Neutrophil (primary cell): ENCODE results near the gene HFM1.

Experiments
- H3K27ac ChIP-seq: fragments of 200-600 bp; sonication (generic); 2 replicates; pipeline ENCODE4 v1.5.1; 2016; ENCODE audit warnings: mild to moderate bottlenecking, moderate library complexity
- H3K27me3 ChIP-seq: fragments of 200-600 bp; sonication (generic); 2 replicates; pipeline ENCODE4 v1.6.0; 2016; ENCODE audit warnings: mild to moderate bottlenecking
- H3K36me3 ChIP-seq: fragments of 200-600 bp; sonication (generic); 2 replicates; pipeline ENCODE4 v1.5.1; 2017
- H3K4me1 ChIP-seq, 2 experiments: fragments of 200-600 bp in 1 of 2; sonication (generic) in 1 of 2; 1 replicate in 1 of 2; 2 replicates in 1 of 2; pipeline versions ENCODE4 v1.5.1 to v1.6.1; 2013 to 2016; ENCODE audit warnings: low read depth in 1 of 2, low read length in 1 of 2, mild to moderate bottlenecking in 1 of 2, moderate library complexity in 1 of 2; ENCODE audit not compliant: control insufficient read depth in 1 of 2, insufficient read depth in 1 of 2
- H3K4me3 ChIP-seq, 2 experiments: fragments of 200-600 bp in 1 of 2; sonication (generic) in 1 of 2; 1 replicate in 1 of 2; 2 replicates in 1 of 2; pipeline ENCODE4 v1.5.1; 2013 to 2016; ENCODE audit warnings: low read depth in 1 of 2, low read length in 1 of 2, mild to moderate bottlenecking in 1 of 2, moderate library complexity in 1 of 2
- H3K9me3 ChIP-seq: fragments of 200-600 bp; sonication (generic); 2 replicates; pipeline ENCODE4 v1.5.1; 2016
- CTCF ChIP-seq: fragments of 200-600 bp; sonication (generic); IDR thresholded peaks from 2 replicates; pipeline ENCODE4 v1.5.1; 2016; ENCODE audit warnings: antibody characterized with exemption

The HFM1 gene

DNA sequence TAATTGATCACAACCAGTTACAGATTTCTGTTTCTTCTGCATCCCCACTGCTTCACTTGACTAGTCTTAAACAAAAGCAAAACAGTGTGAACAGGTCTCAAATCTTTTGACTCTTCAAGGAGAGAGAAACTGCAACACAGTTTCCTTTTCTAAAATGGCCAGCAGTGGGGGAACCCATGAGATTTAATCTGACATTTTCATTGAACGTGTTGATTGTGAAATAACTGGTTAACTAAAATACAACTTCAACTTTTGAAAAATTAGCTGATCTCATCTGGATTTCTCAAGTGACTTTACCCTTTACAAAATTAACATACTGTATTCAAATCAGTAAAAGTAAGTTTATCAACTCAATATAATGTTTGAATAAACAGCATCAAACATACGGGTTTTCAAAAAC lies 143.0 kb downstream of the HFM1 start:
- H3K36me3 ChIP-seq, result no peaks in the 10 kb centered on the region
- TF ChIP-seq CTCF, result no peak
- H3K4me1 ChIP-seq, result no peaks in the 10 kb centered on the region
- H3K27ac ChIP-seq, result no peak overlapping the region
- no peaks in the 10 kb centered on the region for H3K27me3 ChIP-seq
- H3K4me3 ChIP-seq, result no peak overlapping the region
- H3K9me3 ChIP-seq, result no peaks in the 10 kb centered on the region

GRCh38 chr1:91245435-91245834 lies 159.2 kb downstream of the HFM1 start:
- no peak for TF ChIP-seq CTCF
- no peak overlapping the region for H3K4me3 ChIP-seq
- no peaks in the 10 kb centered on the region for H3K4me1 ChIP-seq
- no peaks in the 10 kb centered on the region for H3K9me3 ChIP-seq
- H3K36me3 ChIP-seq, result no peaks in the 10 kb centered on the region
- H3K27ac ChIP-seq, result no peak overlapping the region
- H3K27me3 ChIP-seq, result peaks cover 5% of the 10 kb centered on the region

DNA sequence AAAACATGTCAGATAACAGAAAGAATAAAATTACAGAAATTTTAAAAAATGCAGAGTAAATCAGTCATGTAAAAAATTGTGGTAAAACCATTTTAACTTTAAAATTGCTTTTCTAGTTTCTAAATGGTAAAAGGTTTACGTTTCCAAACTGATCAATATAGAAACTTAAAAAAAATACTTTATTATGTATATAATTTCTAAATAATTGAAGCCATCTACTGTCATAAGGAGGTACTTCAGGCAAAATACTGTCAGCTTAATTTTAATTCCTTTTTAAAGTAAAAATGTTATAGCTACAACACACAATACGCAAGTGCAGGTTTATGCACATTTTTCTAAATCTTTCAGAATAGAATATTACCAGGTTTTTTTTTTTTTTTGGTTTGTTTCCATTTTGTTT lies 159.9 kb downstream of the HFM1 start:
- no peaks in the 10 kb centered on the region for H3K9me3 ChIP-seq

GRCh38 chr1:91243171-91243570 lies 161.5 kb downstream of the HFM1 start:
- H3K4me3 ChIP-seq, result no peak overlapping the region
- no peaks in the 10 kb centered on the region for H3K9me3 ChIP-seq
- no peak overlapping the region for H3K27ac ChIP-seq
- peaks cover 5% of the 10 kb centered on the region for H3K27me3 ChIP-seq
- H3K4me1 ChIP-seq, result no peaks in the 10 kb centered on the region
- no peaks in the 10 kb centered on the region for H3K36me3 ChIP-seq
- no peak for TF ChIP-seq CTCF

More for the DNA sequence above, 159.9 kb downstream of the HFM1 start:
- no peaks in the 10 kb centered on the region for H3K36me3 ChIP-seq
- no peak overlapping the region for H3K4me3 ChIP-seq
- H3K4me1 ChIP-seq, result no peaks in the 10 kb centered on the region
- TF ChIP-seq CTCF, result no peak
- peaks cover 5% of the 10 kb centered on the region for H3K27me3 ChIP-seq
- H3K27ac ChIP-seq, result no peak overlapping the region

DNA sequence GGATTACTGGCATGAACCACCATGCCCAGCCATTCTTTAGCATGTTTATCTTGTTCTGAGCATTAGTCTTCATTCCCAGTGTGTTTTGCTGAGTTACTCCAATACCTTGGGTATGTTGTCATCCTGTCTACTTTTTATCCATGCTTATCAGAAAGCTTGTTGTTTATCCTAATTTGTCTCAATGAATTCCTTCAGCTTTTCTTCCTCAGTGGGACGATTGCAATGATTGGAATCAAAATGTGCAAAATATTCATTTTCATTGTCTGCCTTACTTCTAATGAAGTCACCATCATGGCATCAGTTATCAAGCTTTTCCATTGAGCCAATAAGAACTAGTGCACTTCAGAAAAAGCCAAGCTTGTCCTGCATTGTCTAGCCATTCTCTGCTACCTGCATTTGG lies 170.5 kb downstream of the HFM1 start:
- Histone ChIP-seq H3K4me3 (no peak overlapping the region), H3K4me1 (no peaks in the 10 kb centered on the region), H3K9me3 (no peaks in the 10 kb centered on the region), H3K36me3 (no peaks in the 10 kb centered on the region), H3K27me3 (no peaks in the 10 kb centered on the region), H3K27ac (no peak overlapping the region)
- TF ChIP-seq CTCF, result no peak

GRCh38 chr1:91226741-91227140 lies 177.9 kb downstream of the HFM1 start:
- Histone ChIP-seq H3K36me3 (no peaks in the 10 kb centered on the region), H3K27me3 (no peaks in the 10 kb centered on the region), H3K9me3 (no peaks in the 10 kb centered on the region), H3K27ac (no peak overlapping the region), H3K4me3 (no peak overlapping the region), H3K4me1 (no peaks in the 10 kb centered on the region)
- TF ChIP-seq CTCF, result no peak
